SH-SY5Y (cell line): ENCODE results near the gene TRIM71.

Source experiments
- GATA2 ChIP-seq: IDR thresholded peaks from 2 replicates; pipeline ENCODE4 v1.6.1; 2011; ENCODE audit warnings: mild to moderate bottlenecking, low read depth, low read length
- GATA3 ChIP-seq: IDR thresholded peaks from 2 replicates; pipeline ENCODE4 v1.6.1; 2011; ENCODE audit warnings: low read depth, mild to moderate bottlenecking, low read length, moderate library complexity

DNA sequence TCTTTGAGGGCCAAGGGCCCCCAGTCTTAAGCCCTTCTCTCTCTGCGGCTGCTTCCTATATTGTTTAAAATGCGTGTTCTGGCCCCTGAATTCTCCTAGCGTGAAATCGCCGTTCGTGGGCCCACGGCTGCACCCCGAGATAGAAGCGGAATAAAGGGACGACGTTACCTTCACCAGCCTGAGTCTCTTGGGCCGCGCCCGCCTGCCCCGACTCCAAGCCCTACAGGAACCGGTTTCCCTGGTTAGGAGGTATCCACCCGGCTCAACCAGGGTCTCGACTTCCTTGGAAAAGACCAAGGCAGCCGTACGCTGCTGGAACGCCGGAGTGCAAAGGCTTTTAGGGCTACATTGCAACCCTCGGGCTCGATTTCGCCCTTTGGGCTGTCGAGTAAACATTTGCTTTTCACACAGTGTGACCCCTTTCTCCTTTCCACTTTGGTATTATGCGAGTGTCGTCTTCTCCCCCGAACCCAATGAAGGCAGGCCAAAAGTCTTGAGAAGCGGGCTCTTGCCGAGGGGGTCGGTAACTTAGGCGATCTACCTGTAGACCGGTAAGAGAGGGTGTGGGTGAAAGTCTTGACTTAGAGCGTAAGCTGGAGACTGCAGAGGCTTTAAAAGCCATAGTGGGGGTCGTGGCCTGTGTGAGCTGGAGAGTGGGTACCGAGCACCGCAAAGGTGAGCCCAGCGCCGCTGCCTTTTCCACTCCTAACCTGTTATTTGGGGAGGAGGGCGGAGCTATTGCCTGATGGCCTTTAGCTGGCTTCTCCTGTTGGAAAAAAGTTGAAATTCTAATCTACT lies 2.0 kb downstream of the TRIM71 start:
- TF ChIP-seq GATA2 (no peak), GATA3 (no peak)
